Lung microvascular endothelial cell (primary cell): ENCODE results near the gene RO60. TPM values are rescaled to one million over a fixed set of nuclear protein-coding genes. Genes with fewer than 3 reads are reported as not detected.

Experiments
- DNase-seq, 2 donors: peaks; one replicate each; pipeline versions ENCODE4 v3.0.0 to v3.0.0-alpha.2; 2010; ENCODE audit warnings: low read depth in 2 of 2
- total RNA-seq: library from RNA; depleted of rRNA; stranded (reverse); fragments of >200 nt; gene quantifications from 2 replicates; pipeline ENCODE4 v1.2.1, GENCODE V29; 2014

The RO60 gene
- total RNA-seq, 1 donor from 2014 or later, result 154 TPM

DNA sequence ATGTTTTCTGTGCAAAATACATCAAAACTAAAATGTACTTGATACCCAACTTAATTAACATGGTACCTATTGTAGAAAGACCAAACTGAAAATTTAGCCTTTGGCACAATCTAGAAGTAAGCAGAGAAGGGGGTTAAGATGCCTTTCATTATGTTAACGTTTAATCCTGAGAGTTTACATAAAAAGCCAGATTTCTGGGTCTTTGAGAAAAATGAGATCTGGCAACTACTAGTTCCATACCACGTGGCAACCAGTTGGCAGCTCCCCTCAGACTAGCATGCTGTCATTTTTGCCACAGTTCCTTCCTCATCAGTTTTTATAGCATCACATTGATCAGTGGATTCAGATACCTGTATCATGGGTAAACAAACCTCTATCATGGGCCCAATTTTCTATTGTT lies 1.5 kb downstream of the RO60 start:
- peak; percentile 28 to 59 for DNase-seq

- DNase-seq, result peak in 1 of 2 donors; percentile 14
Observed at GRCh38 chr1:193062698-193063463, 3.5 kb downstream of the RO60 start.

DNA sequence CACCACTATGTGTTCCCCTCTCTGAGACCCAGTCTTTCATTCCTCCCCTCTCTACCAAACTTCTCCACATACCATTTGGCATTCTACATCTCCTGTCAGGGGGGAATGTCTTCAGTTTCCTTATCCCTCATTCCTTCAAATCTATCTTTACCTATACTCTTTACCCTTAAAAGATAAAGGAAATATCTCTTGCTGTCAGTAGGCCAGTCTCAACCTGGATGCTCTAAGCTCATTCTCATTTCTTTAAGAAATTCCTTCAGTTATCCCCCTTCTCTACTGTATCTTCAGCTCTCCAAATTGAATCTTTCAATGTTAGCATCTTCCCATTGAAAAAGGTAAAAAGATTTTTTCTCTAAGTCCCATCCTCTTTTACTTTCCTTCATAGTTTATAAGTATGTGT lies 6.5 kb downstream of the RO60 start:
- DNase-seq, result no peak

DNA sequence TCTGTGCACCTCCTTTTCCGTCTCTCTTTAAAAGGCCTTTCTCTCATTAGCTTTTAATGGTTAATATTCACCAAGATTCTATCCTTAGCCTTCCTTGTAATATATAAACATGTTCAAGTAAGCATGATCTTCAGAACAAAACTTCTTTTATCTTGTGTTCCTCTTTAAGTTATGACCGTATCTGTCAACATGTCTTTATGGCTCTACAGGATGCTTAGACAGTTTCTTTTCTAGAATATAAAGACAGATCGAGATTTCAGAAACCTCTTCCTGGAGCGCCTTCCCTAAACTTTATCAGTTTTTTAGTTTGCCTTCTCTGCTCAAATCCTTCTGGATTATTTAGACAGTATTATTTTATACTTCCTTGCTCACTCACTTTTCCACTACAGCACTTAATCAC lies 7.2 kb downstream of the RO60 start:
- no peak for DNase-seq

GRCh38 chr1:193068013-193068412 lies 8.6 kb downstream of the RO60 start:
- no peak for DNase-seq

GRCh38 chr1:193069748-193070385 lies 10.5 kb downstream of the RO60 start:
- DNase-seq, result peak; percentile 14 to 28

- DNase-seq, result peak in 1 of 2 donors; percentile 6
Observed at GRCh38 chr1:193070386-193070753, 11.0 kb downstream of the RO60 start.

DNA sequence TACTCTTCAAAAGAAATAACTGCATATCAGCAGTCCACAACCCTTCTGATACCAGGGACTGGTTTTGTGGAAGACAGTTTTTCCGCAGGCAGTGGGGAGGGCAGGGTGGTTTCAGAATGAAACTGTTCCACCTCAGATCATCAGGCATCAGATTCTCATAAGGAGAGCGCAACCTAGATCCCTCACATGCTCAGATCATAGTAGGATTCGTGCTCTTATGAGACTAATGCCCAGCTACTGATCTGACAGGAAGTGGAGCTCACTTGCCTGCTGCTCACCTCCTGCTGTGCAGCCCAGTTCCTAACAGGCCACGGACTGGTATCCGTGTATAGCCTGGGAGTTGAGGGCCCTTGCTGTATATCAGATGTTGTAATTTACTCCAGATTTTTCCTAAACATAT lies 11.5 kb downstream of the RO60 start:
- DNase-seq, result peak; percentile 4 to 19

DNA sequence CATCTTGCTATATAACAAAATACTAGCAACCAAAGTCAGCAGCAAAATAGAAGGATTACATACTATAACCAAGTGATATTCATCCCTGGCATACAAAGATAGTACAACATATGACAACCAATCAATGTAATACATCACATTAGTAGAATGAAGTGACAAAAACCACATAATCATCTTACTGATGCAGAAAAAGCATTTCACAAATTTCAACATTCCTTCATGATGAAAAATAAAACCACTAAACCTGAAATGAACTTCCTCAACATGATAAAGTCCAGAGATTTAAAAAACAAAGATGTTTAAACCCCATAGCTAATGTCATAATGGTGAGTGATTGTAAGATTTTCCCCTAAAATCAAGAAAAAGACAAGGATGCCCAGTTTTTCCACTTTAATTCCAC lies 18.6 kb downstream of the RO60 start:
- no peak for DNase-seq

DNA sequence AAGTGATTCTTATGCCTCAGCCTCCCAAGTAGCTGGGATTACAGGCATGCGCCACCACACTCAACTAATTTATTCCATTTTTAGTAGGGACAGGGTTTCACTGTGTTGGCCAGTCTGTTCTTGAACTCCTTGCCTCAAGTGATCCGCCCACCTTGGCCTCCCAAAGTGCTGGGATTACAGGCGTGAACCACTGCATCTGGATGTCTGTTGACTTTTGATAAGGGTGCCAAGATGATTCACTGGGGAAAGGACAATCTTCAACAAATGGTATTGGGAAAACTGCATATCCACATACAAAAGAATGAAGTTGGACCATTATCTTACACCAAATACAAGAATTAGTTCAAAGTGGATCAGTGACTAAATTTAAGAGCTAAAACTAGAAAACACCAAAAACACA lies 19.8 kb downstream of the RO60 start:
- no peak for DNase-seq

DNA sequence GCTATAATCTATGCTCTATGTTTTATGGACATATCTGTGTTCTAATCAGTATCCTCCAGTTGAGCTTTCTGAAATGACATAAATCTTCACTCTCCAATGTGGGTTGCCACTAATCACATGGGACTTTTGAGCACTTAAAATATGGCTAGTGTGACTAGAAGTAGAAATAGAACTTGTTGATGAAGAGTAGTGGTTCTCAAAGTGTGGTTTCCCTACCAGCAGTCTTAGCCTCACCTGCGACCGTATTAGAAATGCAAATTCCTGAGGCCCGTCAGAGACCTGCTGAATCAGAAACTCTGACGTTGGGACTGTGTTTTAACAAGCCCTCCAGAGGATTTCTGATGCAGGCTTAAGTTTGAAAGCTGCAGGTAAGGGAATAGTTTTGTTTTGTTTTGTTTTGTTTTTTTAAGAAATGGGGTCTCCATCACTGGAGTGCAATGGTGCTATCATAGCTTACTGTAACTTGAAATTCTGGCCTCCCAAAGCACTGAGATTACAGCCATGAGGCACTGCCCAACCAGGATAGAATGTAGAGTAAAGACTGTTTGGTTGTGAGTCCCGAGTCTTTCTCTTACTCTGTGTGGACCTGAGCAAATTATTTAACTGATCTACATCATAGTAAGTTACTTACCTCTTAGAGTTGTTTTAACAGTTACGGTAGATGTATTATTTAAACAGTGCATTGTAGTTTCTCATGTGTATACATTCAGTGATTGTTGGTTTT lies 24.1 kb downstream of the RO60 start:
- no peak for DNase-seq

DNA sequence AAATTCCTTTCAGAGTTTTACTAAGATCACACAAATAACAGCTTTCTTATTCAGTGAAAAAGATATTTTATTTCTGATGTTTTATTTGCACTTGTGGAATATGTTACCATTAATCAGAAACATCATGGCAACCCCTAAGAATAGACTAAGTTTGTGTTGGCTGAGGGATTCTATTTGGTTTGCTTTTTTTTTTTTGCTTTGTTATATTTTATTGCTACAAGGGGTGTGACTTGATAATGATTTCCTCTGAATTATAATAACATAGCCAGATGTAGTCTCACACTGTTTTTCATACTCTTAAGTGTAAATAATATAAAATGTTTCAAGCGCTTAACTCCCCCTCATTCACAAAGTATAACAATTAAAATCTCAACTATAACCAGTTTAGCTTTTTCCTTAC lies 25.9 kb downstream of the RO60 start:
- peak in 1 of 2 donors; percentile 70 for DNase-seq

DNA sequence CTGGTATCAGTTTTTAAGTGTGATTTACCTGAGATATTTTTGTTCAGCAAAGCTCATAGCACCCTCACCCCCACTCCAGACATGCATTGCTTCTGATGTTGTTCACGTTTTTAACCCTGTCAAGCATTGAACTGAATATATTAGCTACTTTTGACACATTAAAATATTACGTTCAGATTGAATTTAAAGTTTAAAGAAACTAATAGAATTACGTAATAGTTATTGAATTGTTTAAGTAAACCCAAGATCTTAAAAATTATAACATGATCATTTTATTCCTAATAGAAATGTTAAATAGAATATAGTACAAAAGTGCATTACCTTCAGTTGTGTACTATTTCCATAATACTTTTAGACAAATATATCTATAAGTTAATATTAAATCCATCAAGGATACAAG lies 26.9 kb downstream of the RO60 start:
- DNase-seq, result no peak

DNA sequence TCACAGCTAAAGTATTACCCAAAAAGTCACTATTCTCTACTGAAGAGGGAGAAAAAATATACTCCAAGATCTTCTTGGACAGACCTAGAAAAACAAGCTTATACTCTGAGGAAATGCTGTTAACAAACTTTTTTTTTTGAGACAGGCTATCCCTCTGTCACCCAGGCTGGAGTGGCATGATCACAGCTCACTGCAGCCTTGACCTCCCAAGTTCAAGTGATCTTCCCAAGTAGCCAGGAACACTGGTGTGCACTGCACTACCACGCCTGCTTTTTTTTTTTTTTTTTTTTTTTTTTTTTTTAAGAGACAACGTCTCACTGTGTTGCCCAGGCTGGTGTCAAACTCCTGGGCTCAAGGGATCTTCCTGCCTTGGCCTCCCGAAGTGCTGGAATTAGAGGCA lies 28.5 kb downstream of the RO60 start:
- no peak for DNase-seq

DNA sequence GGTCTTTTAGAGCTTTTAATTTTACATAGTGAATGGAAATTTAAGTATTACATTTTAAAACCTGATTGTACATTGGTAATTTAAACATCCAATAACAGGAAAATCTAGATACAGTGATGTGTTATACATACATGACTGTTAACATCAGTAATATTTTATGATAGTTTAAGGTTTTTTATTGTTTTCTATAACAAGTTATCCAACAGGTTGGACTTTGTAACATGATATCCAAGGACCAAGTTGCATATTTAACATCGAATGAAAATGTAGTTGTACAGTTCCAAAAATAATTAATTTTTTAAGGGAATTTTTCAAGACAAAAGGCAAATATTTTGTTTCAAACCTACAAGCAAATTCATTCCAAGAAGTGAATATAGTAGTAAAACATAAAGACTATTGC lies 31.5 kb downstream of the RO60 start:
- no peak for DNase-seq

GRCh38 chr1:193094112-193094511 lies 34.7 kb downstream of the RO60 start:
- DNase-seq, result no peak

DNA sequence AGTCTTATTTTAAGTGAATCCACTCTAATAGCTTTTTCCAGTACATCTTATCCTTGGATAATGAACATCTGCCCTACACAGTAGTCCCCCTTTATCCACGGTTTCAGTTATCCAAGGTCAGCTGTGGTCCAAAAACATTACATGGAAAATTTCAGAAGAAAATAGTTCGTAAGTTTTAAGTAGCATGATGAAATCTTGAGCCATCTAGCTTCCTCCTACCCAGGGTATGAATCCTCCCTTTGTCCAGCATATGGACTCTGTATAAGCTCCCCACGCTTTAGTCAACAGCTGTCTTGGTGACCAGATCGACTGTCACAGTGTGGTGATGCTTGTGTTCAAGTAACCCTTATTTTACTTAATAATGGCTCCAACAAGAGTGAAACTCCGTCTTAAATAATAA lies 43.2 kb downstream of the RO60 start:
- DNase-seq, result no peak

- DNase-seq, result peak; percentile 9 to 16
Observed at GRCh38 chr1:193103759-193104501, 44.5 kb downstream of the RO60 start.

- DNase-seq, result peak; percentile 57 to 62
Observed at GRCh38 chr1:193104502-193104906, 45.1 kb downstream of the RO60 start.

DNA sequence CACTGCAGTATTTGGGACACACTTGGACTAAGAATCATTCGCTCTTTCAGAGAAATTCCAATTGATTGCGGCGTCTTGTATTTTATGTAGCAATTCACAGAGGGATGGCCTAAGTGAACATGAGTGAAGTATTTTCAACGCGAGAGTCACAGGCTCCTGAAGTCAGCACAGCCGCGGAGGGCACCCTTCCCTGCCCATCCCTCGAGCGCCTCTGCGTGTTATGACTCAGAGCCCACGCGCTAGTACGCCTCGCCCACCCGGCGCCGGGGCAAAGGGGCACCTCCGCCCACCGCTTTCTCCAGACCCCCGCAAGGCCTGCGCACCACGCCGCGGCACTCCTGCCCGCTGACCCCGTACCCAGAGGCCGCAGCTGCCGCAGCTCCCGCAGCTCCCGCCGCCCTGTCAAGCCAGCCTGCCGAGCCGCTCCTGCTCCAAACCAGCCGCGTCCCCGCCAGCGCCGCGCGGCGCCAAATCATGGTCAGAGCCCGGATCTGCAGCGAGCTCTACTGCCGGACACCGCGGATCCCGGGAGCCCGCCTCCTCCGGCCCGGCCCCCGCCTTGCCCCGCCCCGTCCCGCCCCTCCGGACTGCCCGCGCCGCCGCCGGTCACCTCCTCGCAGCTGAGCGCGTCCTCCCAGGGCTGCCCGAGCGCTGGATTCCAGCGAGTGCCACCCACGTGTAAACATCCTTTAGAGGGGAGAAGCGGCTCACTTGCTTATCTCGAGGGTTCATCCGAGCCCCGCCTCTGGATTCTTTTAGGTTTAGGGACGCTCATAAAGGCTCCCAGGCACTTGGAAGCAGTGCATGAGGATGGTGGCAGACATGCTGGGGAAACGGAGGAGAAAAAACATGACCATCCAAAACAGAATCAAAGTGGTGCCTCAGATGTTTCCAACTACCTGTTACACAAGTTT lies 45.8 kb downstream of the RO60 start, which contains the start of gene GLRX2:
Gene GLRX2 (minus strand): TSS at position 508 of the 914 bp plus-strand sequence. CDS start 32 bp downstream, at position 476.
- DNase-seq, result peak; percentile 85 to 90

- DNase-seq, result no peak
Observed at GRCh38 chr1:193105821-193106177, 46.4 kb downstream of the RO60 start.
